GM21515 (cell line): Measurements from ENCODE around the gene CCDC12.

Experiments used
- ATAC-seq: cut with Tn5 transposase; IDR thresholded peaks from one replicate; pipeline ENCODE4 v1.9.1; 2021; ENCODE audit not compliant: unreplicated experiment

The CCDC12 gene

DNA sequence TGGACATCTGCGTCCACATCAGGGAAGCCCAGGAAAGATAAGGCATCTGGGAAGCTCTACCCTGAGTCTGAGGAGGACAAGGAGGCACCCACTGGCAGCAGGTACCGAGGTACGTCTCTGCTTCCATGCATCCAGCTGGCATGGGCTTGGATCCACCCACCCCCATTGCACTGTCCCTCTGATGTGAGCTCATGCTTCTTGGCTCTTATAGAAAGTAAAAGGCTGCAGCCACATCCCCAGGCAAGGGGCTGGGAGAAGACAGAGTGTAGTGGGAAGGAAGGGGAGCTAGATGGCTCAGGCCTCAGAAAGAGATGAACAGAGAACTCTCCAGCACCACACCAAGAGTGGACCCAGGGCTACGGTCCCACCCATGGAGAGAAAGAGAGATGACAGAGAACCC lies 80.8 kb downstream of the CCDC12 start:
- no peak for ATAC-seq

DNA sequence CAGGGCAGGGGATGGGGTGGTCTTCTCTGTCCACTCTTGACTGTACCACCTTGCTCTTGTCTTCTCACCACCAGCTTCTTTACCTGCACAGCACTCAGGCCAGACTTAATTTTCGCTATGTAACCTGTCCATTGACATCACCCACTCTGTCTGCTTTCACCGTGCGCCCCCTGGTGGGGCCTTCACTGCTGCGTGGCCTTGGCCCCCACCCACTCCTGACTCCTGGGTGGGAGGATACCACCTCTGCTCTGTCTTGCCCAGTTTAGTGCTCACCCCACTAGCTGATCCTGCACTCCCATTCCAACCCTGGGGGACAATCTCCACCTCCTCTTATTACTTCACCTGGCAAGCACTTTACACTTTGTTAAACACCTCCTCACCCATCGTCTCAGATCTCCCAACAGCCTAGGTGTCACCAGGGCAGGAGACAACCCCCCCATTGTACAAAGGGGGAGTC lies 81.3 kb downstream of the CCDC12 start:
- ATAC-seq, result no peak

DNA sequence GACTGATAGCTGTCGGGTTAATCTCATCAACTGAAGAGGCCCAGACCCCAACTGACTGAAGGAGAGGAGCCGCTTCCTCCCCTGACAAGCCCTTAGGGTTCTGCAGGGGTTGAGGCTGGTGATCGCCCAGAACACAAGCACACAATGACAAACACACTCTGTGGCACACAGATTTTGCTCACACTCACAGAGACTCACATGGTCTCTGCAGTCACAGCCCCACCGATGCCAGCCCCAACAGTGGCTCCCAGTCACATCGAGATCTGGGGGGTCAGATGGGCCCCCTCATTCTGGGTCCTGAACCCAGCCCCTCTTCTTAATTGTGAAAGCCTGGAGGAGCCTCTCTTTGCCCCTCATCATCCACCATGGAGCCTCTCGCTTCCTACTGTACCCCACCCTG lies 82.3 kb downstream of the CCDC12 start:
- no peak for ATAC-seq

DNA sequence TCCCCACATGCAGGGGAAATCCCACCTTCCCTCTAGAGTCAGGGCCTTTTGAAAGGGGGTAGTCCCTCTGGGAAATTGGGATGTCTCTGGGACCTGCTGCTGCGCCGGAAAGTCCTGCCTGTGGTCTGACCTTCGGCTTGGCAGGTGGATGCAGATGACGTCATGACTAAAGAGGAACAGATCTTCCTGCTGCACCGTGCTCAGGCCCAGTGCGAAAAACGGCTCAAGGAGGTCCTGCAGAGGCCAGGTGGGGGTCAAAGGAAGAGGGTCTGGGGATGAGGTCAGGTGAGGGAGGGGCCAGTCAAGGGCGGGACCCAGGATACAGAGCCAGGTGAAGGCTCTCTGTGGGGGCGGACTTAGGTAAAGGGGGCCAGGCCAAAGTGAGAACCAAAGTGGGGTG lies 82.8 kb downstream of the CCDC12 start:
- ATAC-seq, result no peak

DNA sequence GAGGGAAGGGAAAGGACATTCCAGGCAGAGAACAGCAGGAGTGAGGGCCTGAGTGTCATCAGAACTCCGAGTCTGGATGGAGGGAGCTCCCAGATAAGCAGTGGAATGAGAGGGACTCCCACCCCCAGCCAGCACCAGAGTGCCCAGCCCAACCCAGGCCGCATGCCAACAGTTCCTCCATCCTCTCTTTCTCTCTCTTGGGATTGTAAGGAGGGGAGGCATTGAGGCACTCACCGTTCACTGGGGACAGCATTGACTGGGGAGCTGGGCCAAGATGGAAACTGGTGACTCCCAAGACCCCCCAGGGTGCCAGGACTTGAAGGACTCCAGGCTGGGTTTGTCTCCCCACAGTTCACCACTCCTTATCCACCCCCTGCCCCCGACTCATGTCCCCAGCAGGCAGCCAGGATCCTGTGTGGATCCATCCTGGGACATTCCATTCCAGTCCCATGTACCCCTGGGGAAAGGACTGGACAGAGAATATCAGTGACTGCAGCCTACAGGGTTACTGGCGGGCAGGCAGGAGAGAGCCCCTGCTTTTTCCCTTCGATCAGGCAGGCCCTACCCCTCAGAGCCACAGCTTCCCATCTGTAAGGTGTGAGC lies 83.3 kb downstream of the CCDC12 start:
- no peak for ATAC-seq

DNA sequence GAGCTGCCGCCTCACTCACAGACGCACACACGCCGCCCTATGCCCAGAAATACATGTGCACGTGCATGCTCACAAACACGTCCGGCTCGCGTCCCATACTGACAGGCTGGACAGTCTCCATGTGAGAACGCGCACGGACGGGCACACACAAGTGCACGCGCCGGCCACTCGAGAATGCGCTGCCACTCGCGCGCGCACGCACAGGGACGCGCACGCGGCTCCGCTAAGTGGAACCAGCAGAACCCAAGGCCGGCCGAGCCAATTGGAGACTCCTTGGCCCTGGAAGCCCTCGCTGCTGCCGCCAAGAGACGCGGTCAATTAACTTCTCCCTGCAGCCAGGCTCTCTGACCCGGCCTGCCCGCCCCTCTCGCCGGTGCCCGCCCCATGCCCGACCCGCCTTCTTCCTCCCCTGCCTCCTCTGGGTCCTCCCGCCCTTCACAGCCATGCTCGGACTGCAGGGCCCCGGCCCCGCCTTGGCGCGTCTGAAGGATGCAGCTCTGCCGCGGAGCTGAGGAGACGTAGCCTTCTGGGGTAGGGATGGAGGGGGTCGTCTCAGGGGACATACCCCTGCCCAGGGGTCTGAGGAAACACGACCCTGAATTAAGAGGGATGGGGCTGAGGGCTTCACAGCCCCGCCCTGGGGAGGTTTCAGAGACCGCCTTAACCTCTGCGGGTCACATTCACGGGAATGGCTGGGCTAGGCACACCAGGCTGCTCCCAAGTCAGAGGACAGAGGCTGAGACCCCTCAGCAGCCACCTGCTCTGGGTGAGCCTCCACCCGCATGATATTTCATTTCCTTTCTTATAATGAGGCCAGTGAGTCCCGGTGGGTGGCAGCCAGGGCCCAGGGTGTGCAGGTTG lies 84.0 kb downstream of the CCDC12 start:
- no peak for ATAC-seq

DNA sequence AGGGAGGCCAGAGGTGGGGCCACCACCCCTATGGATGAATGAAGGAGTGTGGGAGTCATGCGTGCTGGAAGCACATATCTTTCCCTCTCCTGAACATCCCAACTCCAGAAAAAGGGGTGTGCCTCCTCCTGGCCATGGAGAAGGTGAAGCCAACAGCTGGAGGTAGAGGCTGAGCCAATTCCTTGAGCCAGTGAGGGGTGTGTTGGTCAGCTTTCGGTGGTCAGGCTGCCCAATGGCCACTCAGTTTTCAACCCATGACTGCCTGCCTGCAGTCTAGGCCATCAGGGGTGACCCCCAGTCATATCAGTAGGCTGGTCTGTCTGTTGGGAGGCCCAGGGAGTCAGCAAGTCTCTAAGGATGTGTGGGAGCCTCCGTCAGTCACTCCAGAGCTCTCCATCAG lies 85.4 kb downstream of the CCDC12 start:
- ATAC-seq, result no peak

DNA sequence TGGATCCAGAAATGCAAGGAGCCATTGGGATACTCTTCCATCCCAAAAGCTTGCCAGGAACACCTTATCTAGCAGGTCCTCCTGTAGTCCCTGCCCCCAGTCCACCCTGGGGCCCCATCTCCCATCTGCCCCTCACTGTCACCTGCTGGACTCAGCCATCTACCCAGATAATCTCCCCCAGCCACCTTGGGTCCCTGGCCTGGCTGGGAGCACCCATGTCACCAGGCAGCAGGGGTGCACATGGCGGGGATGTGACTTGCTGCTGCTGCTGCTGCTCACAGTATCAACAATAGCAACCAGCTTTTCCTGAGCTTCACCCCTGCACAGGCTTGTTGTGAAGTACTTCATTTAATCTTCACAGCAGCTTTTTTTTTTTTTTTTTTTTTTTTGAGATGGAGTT lies 86.4 kb downstream of the CCDC12 start:
- no peak for ATAC-seq

DNA sequence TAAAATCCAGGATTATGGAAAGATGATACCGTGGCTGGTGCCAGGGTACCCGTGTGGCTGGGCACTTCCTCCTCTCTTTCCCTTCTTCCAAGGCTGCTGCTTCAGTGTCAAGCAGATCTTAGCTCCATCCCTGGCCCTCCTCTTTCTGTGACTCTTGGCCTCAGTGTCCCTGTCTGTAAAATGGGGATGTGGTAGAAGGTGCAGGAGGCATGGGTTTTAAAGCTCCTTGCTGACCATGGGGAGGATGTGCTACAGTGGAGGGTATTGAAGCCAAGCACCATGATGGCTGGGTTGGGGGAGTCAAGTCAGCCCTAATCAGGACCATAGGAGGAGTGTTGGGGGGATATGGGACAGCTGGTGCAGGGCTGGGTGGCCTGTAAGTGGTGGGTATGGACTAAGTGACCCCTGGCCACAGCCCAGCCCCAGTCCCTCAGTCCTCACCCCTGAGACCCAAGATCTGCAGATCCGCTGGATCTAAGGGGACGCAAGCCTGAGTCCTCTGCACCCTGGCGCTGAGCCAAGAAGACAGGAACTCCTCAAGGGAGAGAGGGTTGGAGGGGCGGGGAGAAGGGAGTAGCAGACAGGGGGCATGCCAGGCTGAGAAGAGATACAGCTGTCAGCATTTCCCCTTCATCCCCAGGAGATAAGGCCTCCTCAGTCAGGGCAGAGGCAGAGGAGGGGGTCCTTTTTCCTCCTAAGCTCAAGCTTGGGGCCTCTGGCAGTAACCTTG lies 87.0 kb downstream of the CCDC12 start:
- ATAC-seq, result no peak

DNA sequence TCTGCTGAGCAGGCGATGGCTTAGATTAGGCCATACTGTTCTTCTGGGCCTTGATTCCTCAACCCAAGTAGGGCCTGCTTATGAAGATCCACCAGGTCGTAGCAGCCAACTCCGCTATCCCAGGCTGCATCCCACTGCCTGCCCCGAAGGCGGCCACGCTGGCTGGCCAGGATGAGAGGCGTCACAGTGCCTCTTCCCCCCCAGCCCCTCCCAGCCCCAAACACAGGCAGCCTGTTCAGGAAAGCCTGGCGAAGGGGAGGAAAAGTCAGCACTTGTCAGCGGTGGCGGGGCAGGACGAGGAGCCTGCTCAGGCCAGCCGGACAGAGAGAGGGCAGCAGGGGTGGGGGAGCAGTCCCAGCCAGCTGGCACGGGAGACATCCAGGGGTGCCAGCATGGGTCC lies 87.8 kb downstream of the CCDC12 start:
- no peak for ATAC-seq

DNA sequence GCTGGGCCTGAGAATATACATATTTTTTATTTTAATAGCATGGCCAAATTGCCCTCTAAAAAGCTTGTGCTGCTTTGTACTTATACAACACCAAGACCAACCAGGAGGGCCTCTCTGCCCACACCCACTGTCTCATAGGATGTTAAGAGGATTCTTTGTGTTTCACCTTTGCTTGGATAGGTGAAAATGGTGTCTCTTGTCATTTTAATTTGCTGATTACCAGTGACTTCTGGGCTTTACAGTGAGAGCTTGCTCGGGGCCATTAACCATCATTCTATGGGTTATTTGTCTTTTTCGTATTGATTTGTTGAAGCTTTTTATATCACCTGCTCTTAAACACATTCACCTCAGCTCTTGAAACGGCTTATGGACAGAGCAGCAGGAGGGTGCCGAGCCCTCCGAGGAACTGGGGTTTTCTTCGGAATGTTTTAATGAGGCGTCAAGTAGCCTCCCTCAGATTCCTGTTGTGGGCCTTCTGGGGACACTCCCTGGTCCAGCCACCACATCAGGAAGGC lies 88.5 kb downstream of the CCDC12 start:
- ATAC-seq, result no peak

DNA sequence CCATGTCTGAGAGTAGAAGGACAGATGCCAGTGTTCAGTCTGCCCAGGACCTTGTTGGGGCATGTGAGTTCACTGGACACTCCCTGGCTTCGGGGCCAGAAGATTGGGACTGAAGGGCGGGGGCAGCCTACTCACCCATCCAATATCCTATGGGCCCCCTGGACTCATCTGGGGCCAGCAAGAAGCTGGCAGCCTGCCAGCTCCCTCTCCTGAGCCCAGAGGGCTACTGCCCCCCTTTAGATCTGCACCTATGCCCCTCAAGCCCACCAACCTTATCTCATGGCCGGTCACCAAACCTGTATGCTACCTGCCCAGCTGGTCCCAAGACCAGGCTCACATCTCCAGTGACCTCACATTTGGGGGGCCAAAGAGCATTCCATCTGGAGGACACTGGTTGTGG lies 90.9 kb downstream of the CCDC12 start:
- no peak for ATAC-seq

DNA sequence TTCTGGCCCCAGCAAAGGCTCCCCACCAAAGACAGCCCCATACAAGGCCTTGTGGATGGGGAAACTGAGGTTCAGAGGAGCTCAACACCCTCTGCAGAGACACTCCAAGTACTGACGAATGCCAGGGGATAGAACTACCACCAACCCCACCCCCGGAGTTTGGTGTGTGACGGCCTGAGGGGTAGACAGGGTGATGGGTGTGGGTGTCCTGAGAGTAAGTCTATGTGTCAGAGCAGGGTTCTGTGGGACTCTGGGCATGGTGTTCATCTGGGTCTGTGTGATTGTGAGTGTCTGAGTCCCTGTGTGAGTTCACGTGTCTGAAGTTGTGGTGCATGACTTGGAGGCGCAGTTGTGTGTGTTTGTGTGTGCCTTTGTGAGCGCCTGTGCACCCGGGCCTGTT lies 91.6 kb downstream of the CCDC12 start:
- no peak for ATAC-seq

DNA sequence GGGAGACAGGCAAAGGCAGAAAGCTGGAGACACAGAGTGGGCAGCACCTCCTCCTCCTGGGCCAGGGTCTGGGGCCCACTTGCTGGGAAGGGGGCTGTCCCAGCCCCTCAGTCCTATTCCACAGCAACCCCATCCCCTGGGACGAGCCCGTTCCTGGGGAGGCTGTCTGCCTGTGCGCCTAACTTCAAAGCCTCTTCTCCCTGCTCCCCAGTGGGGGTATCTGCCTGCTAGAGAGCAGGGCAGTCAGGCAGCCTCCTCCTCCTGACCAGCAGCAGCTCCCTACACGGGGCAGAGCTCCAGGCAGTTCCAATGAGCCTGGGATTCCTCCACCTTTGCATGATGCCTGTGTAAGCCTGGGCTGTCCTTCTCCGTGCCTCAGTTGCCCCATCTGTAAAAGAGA lies 92.1 kb downstream of the CCDC12 start:
- ATAC-seq, result no peak

DNA sequence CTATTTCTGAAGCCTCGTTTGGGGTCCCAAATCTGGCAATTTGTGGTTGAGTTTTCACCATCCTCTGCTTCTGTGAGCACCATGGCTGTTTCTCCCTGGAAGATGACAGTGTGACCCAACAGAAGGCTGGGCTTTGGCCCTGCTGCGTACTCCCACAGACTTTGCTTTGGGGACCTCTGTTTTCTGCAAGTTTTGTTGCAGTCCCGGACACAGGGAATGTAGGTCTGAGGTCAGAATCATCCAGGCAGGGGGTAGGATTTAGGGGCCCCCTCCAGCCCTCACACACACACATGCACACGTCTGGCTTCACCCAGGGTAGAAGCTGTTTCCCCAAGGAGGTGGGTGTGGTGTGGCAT lies 92.7 kb downstream of the CCDC12 start:
- no peak for ATAC-seq

DNA sequence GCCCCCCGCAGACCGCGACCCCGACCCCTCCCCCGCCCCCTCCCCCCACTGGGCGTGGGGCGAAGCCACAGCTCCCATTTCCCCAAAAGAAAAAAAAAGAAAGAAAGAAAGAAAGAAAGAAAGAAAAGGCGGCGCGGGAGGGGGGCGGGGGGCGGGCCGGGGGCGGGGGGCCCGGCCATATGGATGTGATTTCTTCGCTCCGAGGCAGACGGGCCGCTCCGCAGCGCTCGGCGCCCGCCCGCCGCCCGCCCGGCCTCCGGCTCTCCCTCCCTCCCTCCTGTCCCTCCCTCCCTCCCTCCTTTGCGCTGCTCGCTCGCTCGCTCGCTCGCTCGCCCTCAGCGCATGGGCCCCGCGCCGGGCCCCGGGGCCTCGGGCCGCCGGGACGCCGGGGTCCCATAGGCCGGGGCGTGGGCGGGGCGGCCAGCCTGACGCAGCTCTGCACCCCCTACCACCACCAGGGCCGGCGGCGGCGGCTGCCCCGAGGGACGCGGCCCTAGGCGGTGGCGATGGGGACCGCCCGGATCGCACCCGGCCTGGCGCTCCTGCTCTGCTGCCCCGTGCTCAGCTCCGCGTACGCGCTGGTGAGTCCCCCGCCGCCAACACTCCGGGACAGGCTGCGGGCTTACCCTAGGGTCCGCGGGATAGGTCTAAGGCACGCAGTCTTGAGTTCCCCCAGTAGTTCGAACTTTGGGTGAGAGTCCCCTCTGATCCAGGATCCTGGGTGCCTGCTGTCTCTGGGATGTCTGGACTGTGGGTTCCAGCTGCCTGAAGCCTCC lies 93.3 kb downstream of the CCDC12 start:
- no peak for ATAC-seq

DNA sequence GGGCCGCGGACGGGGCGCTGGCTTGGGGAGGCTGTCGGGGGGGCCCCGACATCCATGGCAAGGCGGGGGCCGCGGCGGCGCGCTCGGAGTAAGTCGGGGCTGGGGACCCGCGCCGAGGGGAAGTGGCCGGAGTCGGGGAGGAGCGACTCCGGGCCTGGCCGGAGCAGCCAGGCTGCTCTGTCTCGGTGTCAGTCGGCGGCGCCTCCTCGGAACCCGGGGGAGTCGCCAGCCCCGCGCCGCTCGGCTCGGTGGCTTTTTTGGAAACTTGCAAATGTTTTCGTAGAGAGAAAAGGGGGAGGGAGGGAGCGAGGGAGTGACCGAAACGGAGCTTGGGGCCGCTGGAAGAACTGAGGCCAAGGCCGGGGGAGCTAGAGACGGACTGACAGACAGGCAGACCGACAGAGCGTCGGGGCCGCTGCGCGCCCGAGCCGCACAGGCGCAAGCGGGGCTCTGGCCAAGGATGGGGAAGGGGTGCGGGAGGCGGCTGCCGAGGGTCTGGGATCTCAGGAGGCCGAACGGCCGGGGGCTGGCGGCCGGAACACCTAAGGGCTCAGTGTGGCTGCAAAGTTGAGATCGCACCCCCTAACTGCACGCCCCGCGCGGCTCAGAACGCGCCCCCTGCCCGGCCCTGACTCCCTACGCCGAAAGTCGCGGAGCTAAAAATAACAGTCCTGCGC lies 94.0 kb downstream of the CCDC12 start:
- no peak for ATAC-seq

DNA sequence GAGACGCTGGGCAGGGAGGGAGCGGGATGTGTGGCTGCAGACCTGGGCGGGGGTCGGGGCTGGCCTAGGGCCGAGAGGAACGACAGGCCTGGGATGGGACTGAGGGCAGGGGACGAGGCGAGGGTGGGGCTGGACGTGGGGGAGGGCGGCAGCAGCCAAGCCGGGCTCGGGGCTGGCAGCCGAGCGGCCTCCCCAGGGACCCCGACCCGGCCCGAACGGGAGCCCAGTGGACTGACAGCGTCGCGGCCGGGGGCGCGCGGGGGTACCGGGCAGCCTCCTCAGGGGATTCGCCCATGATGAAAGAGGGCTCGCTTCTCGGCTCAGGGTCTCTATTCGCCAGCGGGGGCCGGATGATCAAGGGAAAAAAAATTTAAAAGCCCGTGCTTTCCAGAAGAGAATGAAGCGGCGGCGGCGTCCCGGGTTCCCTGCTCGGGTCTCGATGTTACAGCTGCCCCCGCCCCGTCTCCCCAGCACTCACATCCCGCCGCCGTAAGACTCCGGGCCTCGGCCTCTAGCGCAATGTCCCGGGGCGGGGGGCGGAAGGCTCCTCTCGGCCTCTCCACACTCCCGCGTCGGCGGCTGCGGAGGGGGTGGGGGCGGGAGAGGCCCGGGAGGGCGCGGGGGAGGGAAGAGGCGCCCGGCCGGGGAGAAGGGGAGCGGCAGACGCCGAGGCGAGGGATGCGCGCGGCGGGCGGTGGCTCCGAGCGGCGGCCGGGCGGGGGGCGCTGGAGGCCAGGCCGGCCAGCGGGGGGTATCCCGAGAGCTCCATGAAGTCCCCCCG lies 94.8 kb downstream of the CCDC12 start:
- ATAC-seq, result no peak

DNA sequence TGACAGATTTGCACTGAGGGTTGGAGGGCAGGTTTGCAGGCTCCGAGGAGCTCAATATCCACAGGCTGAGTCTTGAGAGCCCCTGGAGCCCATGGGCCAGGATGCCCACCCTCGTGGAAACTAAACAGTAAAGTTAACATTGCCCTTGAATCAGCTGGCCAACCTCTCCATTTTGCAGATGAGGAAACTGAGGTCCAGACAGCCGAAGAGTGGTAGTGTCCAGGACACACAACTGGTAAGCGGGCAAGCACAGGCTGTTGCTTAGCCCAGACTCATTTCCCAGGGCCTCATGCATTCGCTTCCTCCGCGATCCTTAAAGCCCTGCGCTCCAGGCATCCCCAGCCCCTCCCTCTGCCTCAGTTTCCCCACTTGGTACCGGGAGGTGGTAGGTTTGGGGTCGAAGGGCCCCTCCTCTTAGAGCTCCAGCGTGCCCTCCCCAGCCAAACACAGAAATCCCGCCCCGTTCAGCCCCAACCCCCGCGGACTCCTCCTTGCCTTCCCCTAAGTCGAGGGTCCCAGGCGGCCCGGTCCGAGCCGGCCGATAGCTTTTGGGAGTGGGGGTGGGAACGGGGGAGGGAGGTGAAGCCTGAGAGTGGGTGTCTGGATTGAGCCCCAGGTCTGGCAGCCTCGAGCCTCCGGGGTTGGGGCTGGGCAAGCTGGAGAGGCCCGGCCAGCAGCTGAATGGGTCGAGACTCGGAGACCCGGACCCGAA lies 95.5 kb downstream of the CCDC12 start:
- no peak for ATAC-seq
